GM10248 (cell line): ENCODE measurements around the gene ZPBP2.
A peak's percentile ranks its signal among the peaks of the same experiment; 100 is the strongest.

Experiments used
- CTCF ChIA-PET: fragments of 300-600 bp; sonication (Branson Sonifier 250); formaldehyde crosslinking; extraction: SDS; loops from one replicate; lab custom pipeline; 2021; ENCODE audit warnings: antibody characterized with exemption; lab: Yijun Ruan, JAX
- POLR2A ChIA-PET: fragments of 350-650 bp; sonication (Branson Sonifier 250); formaldehyde crosslinking; extraction: SDS; loops from one replicate; lab custom pipeline; 2020; ENCODE audit warnings: antibody characterized with exemption; lab: Yijun Ruan, JAX
- DNase-seq: peaks from one replicate; pipeline ENCODE4 v3.0.0; 2012; ENCODE audit errors: extremely low spot score
- TF ChIP-seq, protein P1 (sequence below): IDR thresholded peaks from 2 replicates; pipeline ENCODE4 v1.5.1; 2012; ENCODE audit warnings: mild to moderate bottlenecking, low read depth; ENCODE audit errors: extremely low read depth, missing control alignments, control extremely low read depth

ZPBP2 gene

DNA sequence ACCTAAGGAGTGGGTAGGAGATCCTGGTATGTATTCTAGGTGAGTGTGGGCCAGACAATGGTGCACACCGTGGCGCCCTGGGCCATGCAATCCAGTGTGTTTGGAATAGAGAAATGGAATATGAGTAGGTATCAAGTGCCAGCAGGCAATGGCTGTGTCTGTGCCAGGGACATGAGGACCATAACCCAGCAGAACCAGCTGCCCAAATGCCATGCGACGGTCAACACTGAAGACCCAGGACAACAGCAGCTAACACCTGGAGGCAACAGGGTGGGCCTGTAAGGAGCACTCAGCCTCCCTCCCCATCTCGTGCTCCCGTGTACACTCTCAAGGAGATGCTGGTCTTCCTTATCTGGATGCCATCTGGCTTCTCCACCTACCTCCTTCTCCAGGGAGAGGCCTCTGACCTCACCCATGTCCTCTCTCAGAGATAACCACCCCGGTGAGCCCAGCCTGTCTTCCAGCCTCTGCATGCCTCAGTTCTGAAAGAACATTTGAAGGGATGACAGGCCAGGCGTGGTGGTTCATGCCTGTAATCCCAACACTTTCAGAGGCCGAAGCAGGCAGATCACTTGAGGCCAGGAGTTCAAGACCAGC is 51.2 kb downstream of the ZPBP2 start:
- CTCF ChIA-PET: interaction anchor here (1.4 kb wide), 1 partner anchor 40 kb away, joined by 6 read pairs; no protein-coding TSS in a partner anchor
- DNase-seq: no peak
- TF ChIP-seq, protein P1, sequence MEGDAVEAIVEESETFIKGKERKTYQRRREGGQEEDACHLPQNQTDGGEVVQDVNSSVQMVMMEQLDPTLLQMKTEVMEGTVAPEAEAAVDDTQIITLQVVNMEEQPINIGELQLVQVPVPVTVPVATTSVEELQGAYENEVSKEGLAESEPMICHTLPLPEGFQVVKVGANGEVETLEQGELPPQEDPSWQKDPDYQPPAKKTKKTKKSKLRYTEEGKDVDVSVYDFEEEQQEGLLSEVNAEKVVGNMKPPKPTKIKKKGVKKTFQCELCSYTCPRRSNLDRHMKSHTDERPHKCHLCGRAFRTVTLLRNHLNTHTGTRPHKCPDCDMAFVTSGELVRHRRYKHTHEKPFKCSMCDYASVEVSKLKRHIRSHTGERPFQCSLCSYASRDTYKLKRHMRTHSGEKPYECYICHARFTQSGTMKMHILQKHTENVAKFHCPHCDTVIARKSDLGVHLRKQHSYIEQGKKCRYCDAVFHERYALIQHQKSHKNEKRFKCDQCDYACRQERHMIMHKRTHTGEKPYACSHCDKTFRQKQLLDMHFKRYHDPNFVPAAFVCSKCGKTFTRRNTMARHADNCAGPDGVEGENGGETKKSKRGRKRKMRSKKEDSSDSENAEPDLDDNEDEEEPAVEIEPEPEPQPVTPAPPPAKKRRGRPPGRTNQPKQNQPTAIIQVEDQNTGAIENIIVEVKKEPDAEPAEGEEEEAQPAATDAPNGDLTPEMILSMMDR: no peak
- POLR2A ChIA-PET: no interaction called here

DNA sequence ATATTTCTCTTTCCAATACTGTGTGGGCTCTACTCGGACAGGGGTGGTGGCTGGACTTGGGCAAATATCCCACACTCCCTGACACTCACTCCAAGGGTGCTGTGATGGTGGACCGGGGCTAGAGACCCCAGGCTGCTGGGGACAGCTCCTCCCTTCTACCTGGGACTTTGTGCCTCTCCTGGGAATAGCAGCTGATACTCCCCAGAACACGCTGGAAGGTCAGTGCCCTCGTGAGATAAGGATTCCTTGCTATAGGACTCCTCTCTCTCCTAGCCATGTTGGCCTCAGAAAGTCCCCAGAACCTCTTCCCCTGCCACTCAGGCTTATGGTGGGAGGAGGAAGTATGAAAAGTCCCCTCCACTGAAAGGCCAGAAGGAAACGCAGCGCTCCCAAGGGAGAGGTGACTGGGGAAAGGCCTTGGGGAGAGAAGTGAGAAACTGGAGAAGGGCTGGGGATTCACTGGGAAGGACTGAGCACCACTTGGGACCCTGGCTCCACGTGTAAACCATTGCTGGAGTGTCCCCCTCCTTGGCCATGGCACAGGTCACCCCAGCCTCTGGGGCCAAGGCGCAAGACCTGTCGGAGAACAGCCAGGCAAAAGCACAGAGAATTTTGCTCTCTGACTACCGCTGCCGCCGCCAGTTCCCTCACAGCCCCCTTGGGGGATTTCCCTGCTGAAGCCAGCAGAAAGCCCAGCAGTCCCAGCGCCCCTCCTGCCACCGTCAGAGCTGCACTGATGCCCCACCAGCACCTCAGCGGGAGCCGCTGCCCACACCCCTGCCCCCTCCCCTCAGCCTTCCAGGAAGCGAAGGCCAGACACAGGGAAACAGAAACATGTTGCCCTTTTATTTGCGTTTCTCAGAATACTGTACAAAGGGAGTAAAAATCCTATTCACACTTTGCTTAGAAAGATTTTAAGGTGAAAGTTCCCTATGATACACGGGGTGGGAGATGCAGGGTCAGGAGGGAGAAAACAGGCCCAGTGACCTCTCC is 52.5 kb downstream of the ZPBP2 start:
- DNase-seq: peak; percentile 74
- ChIA-PET CTCF (interaction anchor here (1.2 to 2.0 kb wide), 3 partner anchors 10 to 38 kb away, joined by 4 to 6 read pairs (median 5); no protein-coding TSS in a partner anchor), POLR2A (no interaction called here)
- TF ChIP-seq, protein P1: no peak

DNA sequence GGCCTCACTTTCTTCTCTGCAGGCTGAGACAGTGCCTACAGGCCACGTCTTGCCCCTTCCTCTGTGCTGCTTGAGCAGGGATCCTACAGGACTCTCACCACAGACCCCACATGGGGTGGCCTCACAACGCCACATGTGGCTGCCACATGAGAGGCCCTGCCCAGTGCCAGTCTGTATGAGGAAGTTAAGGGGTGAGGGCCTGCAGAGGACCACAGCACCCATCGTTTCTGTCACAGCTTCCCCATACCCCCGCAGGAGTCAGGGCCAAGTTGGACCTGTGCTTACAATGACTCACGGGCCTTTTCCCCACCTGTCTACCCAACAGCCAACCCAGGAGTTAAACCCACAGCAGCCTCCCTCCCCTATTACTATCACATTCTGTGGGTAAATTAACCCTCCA is 53.3 kb downstream of the ZPBP2 start:
- TF ChIP-seq, protein P1: no peak
- peak; percentile 42 for DNase-seq
- CTCF ChIA-PET: interaction anchor here (1.2 to 2.0 kb wide), 2 partner anchors 11 to 18 kb away, joined by 4 to 5 read pairs; no protein-coding TSS in a partner anchor
- POLR2A ChIA-PET: no interaction called here

DNA sequence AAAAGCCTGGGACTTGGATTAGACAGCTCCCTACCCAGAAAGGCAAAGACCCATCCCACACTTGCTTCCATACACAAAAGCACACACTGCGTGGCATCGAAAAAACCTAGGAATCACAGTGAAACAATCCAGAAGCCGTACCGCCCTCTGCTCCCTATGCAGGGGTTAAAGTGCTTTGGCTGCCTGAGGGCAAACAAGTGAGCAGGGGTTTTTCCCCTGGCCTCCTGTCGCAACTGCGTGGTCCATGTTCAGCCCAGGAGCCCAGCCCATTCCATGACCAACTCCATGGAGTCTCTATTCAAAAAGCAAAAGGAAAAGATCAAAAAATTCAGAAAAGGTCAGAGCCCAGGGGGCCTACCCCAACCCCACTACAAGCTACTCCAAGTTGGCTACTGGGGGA is 54.0 kb downstream of the ZPBP2 start:
- TF ChIP-seq, protein P1: no peak
- CTCF ChIA-PET: interaction anchor here (1.2 to 2.0 kb wide), 3 partner anchors 12 to 27 kb away, joined by 4 to 5 read pairs (median 4); no protein-coding TSS in a partner anchor
- DNase-seq: no peak
- POLR2A ChIA-PET: no interaction called here

DNA sequence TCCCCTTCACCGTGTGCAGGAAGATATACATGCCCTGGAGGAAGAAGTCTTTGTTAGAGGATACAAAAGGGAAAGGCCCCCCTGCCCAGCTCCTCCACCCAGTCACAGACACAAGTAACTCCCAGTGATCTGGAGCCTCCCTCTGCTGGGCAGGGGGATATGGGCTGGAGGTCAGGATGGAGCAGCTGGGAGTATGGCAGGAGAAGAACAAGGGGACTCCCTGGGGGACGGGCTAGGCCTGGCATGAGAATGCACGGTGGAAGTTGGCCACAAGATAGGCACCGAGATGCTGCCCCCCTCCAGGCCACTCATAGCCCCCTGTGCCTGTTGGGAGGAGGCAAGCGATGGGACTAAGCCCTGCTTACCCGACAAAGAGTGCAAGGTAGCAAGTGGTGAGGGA is 55.2 kb downstream of the ZPBP2 start:
- TF ChIP-seq, protein P1: no peak
- ChIA-PET POLR2A (no interaction called here), CTCF (interaction anchor here (1.7 to 1.9 kb wide), 2 partner anchors 28 to 36 kb away, joined by 4 read pairs; no protein-coding TSS in a partner anchor)
- DNase-seq: no peak
